Measurements from ENCODE around the gene FBXO3.

DNA sequence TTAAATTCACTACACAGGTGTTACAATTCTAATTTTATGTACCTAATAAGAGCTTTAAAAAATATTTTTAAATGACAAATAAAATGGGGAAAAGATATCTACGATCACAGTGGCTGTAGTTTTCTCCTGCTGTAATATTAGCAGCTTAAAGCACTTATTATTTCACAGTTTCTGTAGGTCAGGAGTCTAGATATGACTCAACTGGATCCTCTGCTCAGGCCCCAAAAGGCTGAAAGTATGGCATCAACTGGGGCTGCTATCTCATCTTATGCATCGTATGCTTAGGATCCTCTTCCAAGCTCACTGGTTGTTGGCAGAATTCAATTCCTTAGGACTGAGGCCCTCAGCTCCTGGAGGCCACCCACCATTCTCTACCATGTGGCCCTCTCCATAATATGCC lies 12.8 kb downstream of the FBXO3 start:
- no peak for TF ChIP-seq CTCF (IDR thresholded peaks at IDR 0.05)
- no peak for TF ChIP-seq POLR2A (IDR thresholded peaks at IDR 0.05)

All from esophagus squamous epithelium (tissue), 4 donors.